Naive thymus-derived CD8-positive, alpha-beta T cell (primary cell): Measurements from ENCODE around the gene CDKAL1. TPM values are rescaled to one million over a fixed set of nuclear protein-coding genes. Genes with fewer than 3 reads are reported as not detected.

Source experiments
- ATAC-seq, 2 donors: fragments of 150-1000 bp; cut with Tn5 transposase in 1 of 2; sonication (Bioruptor Pico), chemical (Tn5 transposase) in 1 of 2; 1 replicate in 1 of 2; 2 replicates in 1 of 2; pipeline ENCODE4 v1.10.0; 2021; ENCODE audit warnings: mild to moderate bottlenecking in 2 of 2, moderate library complexity in 2 of 2
- POLR2A ChIA-PET: fragments of 350-600 bp; sonication (Branson Sonifier 250); formaldehyde crosslinking; loops from one replicate; lab custom pipeline; 2021; ENCODE audit warnings: antibody characterized with exemption; lab: Charles Lee
- DNase-seq, 10 donors: peaks; one replicate each; pipeline versions ENCODE4 v3.0.0 to v3.0.0-alpha.2; 2020 to 2022
- H3K27ac Mint-ChIP-seq, 10 donors: one replicate each; pipeline ENCODE4 v1.8.0; 2020 to 2022; ENCODE audit warnings: mild to moderate bottlenecking in 10 of 10, mixed read lengths in 10 of 10, moderate library complexity in 4 of 10, inconsistent platforms in 1 of 10
- H3K27me3 Mint-ChIP-seq, 5 donors: one replicate each; pipeline ENCODE4 v1.8.0; 2021 to 2022; ENCODE audit warnings: mixed read lengths in 5 of 5
- H3K36me3 Mint-ChIP-seq, 3 donors: one replicate each; pipeline ENCODE4 v1.8.0; 2020 to 2022; ENCODE audit warnings: mixed read lengths in 3 of 3, mild to moderate bottlenecking in 2 of 3, inconsistent platforms in 1 of 3
- H3K4me1 Mint-ChIP-seq, 4 donors: one replicate each; pipeline ENCODE4 v1.8.0; 2021 to 2022; ENCODE audit warnings: mixed read lengths in 4 of 4
- H3K4me3 Mint-ChIP-seq, 10 donors: one replicate each; pipeline ENCODE4 v1.8.0; 2020 to 2022; ENCODE audit warnings: mild to moderate bottlenecking in 10 of 10, mixed read lengths in 10 of 10, moderate library complexity in 6 of 10, inconsistent platforms in 1 of 10
- H3K9me3 Mint-ChIP-seq, 9 donors: one replicate each; pipeline ENCODE4 v1.8.0; 2020 to 2022; ENCODE audit warnings: mixed read lengths in 9 of 9, mild to moderate bottlenecking in 3 of 9, inconsistent platforms in 1 of 9, moderate library complexity in 1 of 9
- polyA plus RNA-seq, 3 donors: library from polyadenylated mRNA; unstranded; fragments of 300-500 nt; fragmentation: Illumina TruSeq; gene quantifications; one replicate each; pipeline ENCODE4 v1.2.3, GENCODE V29; 2021
- total RNA-seq, 8 experiments: library from RNA in 2 of 8; stranded (reverse) in 2 of 8; gene quantifications; one replicate each; pipeline ENCODE4 v1.2.3 and lab custom pipeline; 2021 to 2026

The CDKAL1 gene
- total and polyA plus RNA-seq, 5 experiments from 2014 or later, result 21.5 to 36.7 (median 29.1) TPM

GRCh38 chr6:21167790-21168189 lies 633.5 kb downstream of the CDKAL1 start:
- no peak for DNase-seq
- H3K9me3 Mint-ChIP-seq, result peaks cover 0 to 2% (median 0%) of the 10 kb centered on the region in 9 donors
- H3K4me1 Mint-ChIP-seq, result peaks cover 12 to 22% (median 16%) of the 10 kb centered on the region in 4 donors
- no peaks in the 10 kb centered on the region for H3K27me3 Mint-ChIP-seq
- peaks cover 8 to 48% (median 11%) of the 10 kb centered on the region in 3 donors for H3K36me3 Mint-ChIP-seq
- no peak overlapping the region for H3K4me3 Mint-ChIP-seq
- no peak for ATAC-seq
- no peak overlapping the region for H3K27ac Mint-ChIP-seq
- POLR2A ChIA-PET, result no interaction called here

- ATAC-seq (no peak), DNase-seq (no peak)
- Mint-ChIP-seq H3K36me3 (peaks cover 8 to 45% (median 9%) of the 10 kb centered on the region in 3 donors), H3K4me1 (peaks cover 0 to 10% (median 0%) of the 10 kb centered on the region in 4 donors), H3K27me3 (no peaks in the 10 kb centered on the region), H3K27ac (no peak overlapping the region), H3K9me3 (peaks cover 0 to 5% (median 0%) of the 10 kb centered on the region in 9 donors), H3K4me3 (no peak overlapping the region)
- POLR2A ChIA-PET, result no interaction called here
These were observed 637.5 kb downstream of the CDKAL1 start for GRCh38 chr6:21171801-21172200.

GRCh38 chr6:21173031-21173430 lies 638.8 kb downstream of the CDKAL1 start:
- no peaks in the 10 kb centered on the region for H3K27me3 Mint-ChIP-seq
- ATAC-seq, result no peak
- H3K27ac Mint-ChIP-seq, result no peak overlapping the region
- H3K9me3 Mint-ChIP-seq, result peaks cover 0 to 5% (median 0%) of the 10 kb centered on the region in 9 donors
- POLR2A ChIA-PET, result interaction anchor here (0.7 kb wide), 1 partner anchor 24 kb away, joined by 4 read pairs; no protein-coding TSS in a partner anchor
- no peak for DNase-seq
- peaks cover 0 to 10% (median 0%) of the 10 kb centered on the region in 4 donors for H3K4me1 Mint-ChIP-seq
- H3K36me3 Mint-ChIP-seq, result peaks cover 7 to 46% (median 8%) of the 10 kb centered on the region in 3 donors
- no peak overlapping the region for H3K4me3 Mint-ChIP-seq

- peaks cover 4 to 46% (median 7%) of the 10 kb centered on the region in 3 donors for H3K36me3 Mint-ChIP-seq
- no peak overlapping the region for H3K27ac Mint-ChIP-seq
- H3K27me3 Mint-ChIP-seq, result no peaks in the 10 kb centered on the region
- ATAC-seq, result no peak
- peaks cover 0 to 5% (median 0%) of the 10 kb centered on the region in 9 donors for H3K9me3 Mint-ChIP-seq
- H3K4me1 Mint-ChIP-seq, result peaks cover 0 to 10% (median 0%) of the 10 kb centered on the region in 4 donors
- no peak overlapping the region for H3K4me3 Mint-ChIP-seq
- DNase-seq, result no peak
- POLR2A ChIA-PET, result no interaction called here
These were observed 639.4 kb downstream of the CDKAL1 start for GRCh38 chr6:21173678-21174077.

- peaks cover 0 to 10% (median 1%) of the 10 kb centered on the region in 4 donors for H3K4me1 Mint-ChIP-seq
- POLR2A ChIA-PET, result no interaction called here
- DNase-seq (no peak), ATAC-seq (no peak)
- H3K4me3 Mint-ChIP-seq, result no peak overlapping the region
- H3K27ac Mint-ChIP-seq, result no peak overlapping the region
- no peaks in the 10 kb centered on the region for H3K27me3 Mint-ChIP-seq
- H3K9me3 Mint-ChIP-seq, result peaks cover 0 to 6% (median 3%) of the 10 kb centered on the region in 9 donors
- H3K36me3 Mint-ChIP-seq, result peaks cover 9 to 54% (median 22%) of the 10 kb centered on the region in 3 donors
These were observed 641.9 kb downstream of the CDKAL1 start for GRCh38 chr6:21176197-21176596.

- Mint-ChIP-seq H3K9me3 (peaks cover 0 to 6% (median 4%) of the 10 kb centered on the region in 9 donors), H3K27ac (no peak overlapping the region), H3K36me3 (peaks cover 4 to 41% (median 26%) of the 10 kb centered on the region in 3 donors), H3K27me3 (no peaks in the 10 kb centered on the region), H3K4me1 (peaks cover 0 to 3% (median 0%) of the 10 kb centered on the region in 4 donors), H3K4me3 (no peak overlapping the region)
- DNase-seq (no peak), ATAC-seq (no peak)
- POLR2A ChIA-PET, result no interaction called here
These were observed 645.9 kb downstream of the CDKAL1 start for GRCh38 chr6:21180155-21180554.

GRCh38 chr6:21180800-21181337 lies 646.6 kb downstream of the CDKAL1 start:
- POLR2A ChIA-PET, result no interaction called here
- peaks cover 0 to 4% (median 0%) of the 10 kb centered on the region in 4 donors for H3K4me1 Mint-ChIP-seq
- DNase-seq, result no peak
- H3K27ac Mint-ChIP-seq, result no peak overlapping the region
- peaks cover 4 to 37% (median 29%) of the 10 kb centered on the region in 3 donors for H3K36me3 Mint-ChIP-seq
- no peak for ATAC-seq
- H3K4me3 Mint-ChIP-seq, result no peak overlapping the region
- peaks cover 0 to 6% (median 3%) of the 10 kb centered on the region in 9 donors for H3K9me3 Mint-ChIP-seq
- H3K27me3 Mint-ChIP-seq, result no peaks in the 10 kb centered on the region

GRCh38 chr6:21181866-21182265 lies 647.6 kb downstream of the CDKAL1 start:
- H3K4me1 Mint-ChIP-seq, result peaks cover 0 to 4% (median 0%) of the 10 kb centered on the region in 4 donors
- POLR2A ChIA-PET, result no interaction called here
- H3K36me3 Mint-ChIP-seq, result peaks cover 4 to 36% (median 29%) of the 10 kb centered on the region in 3 donors
- no peak overlapping the region for H3K4me3 Mint-ChIP-seq
- ATAC-seq, result no peak
- no peak for DNase-seq
- no peak overlapping the region for H3K27ac Mint-ChIP-seq
- peaks cover 0 to 6% (median 3%) of the 10 kb centered on the region in 9 donors for H3K9me3 Mint-ChIP-seq
- H3K27me3 Mint-ChIP-seq, result no peaks in the 10 kb centered on the region

GRCh38 chr6:21182589-21182988 lies 648.3 kb downstream of the CDKAL1 start:
- no peaks in the 10 kb centered on the region for H3K27me3 Mint-ChIP-seq
- no peak for ATAC-seq
- H3K9me3 Mint-ChIP-seq, result peaks cover 0 to 6% (median 3%) of the 10 kb centered on the region in 9 donors
- H3K36me3 Mint-ChIP-seq, result peaks cover 4 to 29% (median 29%) of the 10 kb centered on the region in 3 donors
- POLR2A ChIA-PET, result no interaction called here
- H3K27ac Mint-ChIP-seq, result no peak overlapping the region
- no peak for DNase-seq
- H3K4me3 Mint-ChIP-seq, result no peak overlapping the region
- H3K4me1 Mint-ChIP-seq, result peaks cover 0 to 5% (median under 1%) of the 10 kb centered on the region in 4 donors

GRCh38 chr6:21185861-21186478 lies 651.7 kb downstream of the CDKAL1 start:
- no peak overlapping the region for H3K4me3 Mint-ChIP-seq
- peaks cover 3 to 14% (median 5%) of the 10 kb centered on the region in 4 donors for H3K4me1 Mint-ChIP-seq
- H3K27ac Mint-ChIP-seq, result no peak overlapping the region
- POLR2A ChIA-PET, result no interaction called here
- H3K9me3 Mint-ChIP-seq, result peaks cover 0 to 2% (median 0%) of the 10 kb centered on the region in 9 donors
- ATAC-seq (no peak), DNase-seq (no peak)
- H3K36me3 Mint-ChIP-seq, result peaks cover 0 to 21% (median 10%) of the 10 kb centered on the region in 3 donors
- no peaks in the 10 kb centered on the region for H3K27me3 Mint-ChIP-seq

GRCh38 chr6:21186479-21187055 lies 652.3 kb downstream of the CDKAL1 start:
- Mint-ChIP-seq H3K9me3 (no peaks in the 10 kb centered on the region), H3K4me3 (no peak overlapping the region), H3K36me3 (peaks cover 0 to 23% (median 15%) of the 10 kb centered on the region in 3 donors), H3K27ac (no peak overlapping the region), H3K4me1 (peaks cover 3 to 20% (median 5%) of the 10 kb centered on the region in 4 donors), H3K27me3 (no peaks in the 10 kb centered on the region)
- DNase-seq (no peak), ATAC-seq (no peak)
- POLR2A ChIA-PET, result no interaction called here

- H3K4me3 Mint-ChIP-seq, result no peak overlapping the region
- POLR2A ChIA-PET, result no interaction called here
- H3K36me3 Mint-ChIP-seq, result peaks cover 0 to 23% (median 20%) of the 10 kb centered on the region in 3 donors
These were observed 653.2 kb downstream of the CDKAL1 start for GRCh38 chr6:21187485-21187884.

More at GRCh38 chr6:21187485-21187884, 653.2 kb downstream of the CDKAL1 start:
- H3K9me3 Mint-ChIP-seq, result peaks cover 0 to 2% (median 0%) of the 10 kb centered on the region in 9 donors
- ATAC-seq (no peak), DNase-seq (no peak)
- peaks cover 3 to 22% (median 5%) of the 10 kb centered on the region in 4 donors for H3K4me1 Mint-ChIP-seq
- no peaks in the 10 kb centered on the region for H3K27me3 Mint-ChIP-seq
- no peak overlapping the region for H3K27ac Mint-ChIP-seq
